Parathyroid adenoma (tissue), 2 donors: ENCODE measurements around the gene SLC25A13.

Source experiments
- H2AFZ ChIP-seq: fragments of 300-600 bp; sonication (generic); one replicate; pipeline ENCODE4 v1.7.0; 2017; ENCODE audit warnings: antibody characterized with exemption, mild to moderate bottlenecking
- H3K27ac ChIP-seq: fragments of 300-600 bp; sonication (generic); one replicate; pipeline ENCODE4 v1.7.0; 2017
- H3K27me3 ChIP-seq: fragments of 300-600 bp; sonication (generic); one replicate; pipeline ENCODE4 v1.7.0; 2017; ENCODE audit warnings: low read length; ENCODE audit not compliant: control insufficient read depth, insufficient read depth
- H3K36me3 ChIP-seq: fragments of 300-600 bp; sonication (generic); one replicate; pipeline ENCODE4 v1.7.0; 2017; ENCODE audit warnings: low read length; ENCODE audit not compliant: control insufficient read depth, insufficient read depth
- H3K4me1 ChIP-seq: fragments of 300-600 bp; sonication (generic); one replicate; pipeline ENCODE4 v1.7.0; 2017; ENCODE audit warnings: control low read depth
- H3K4me2 ChIP-seq: fragments of 300-600 bp; sonication (generic); one replicate; pipeline ENCODE4 v1.7.0; 2017; ENCODE audit warnings: low read length
- H3K4me3 ChIP-seq: fragments of 300-600 bp; sonication (generic); one replicate; pipeline ENCODE4 v1.7.0; 2017; ENCODE audit warnings: low read depth, low read length
- H3K79me2 ChIP-seq: fragments of 300-600 bp; sonication (generic); one replicate; pipeline ENCODE4 v1.7.0; 2017; ENCODE audit warnings: control low read depth
- H3K9ac ChIP-seq: fragments of 300-600 bp; sonication (generic); one replicate; pipeline ENCODE4 v1.7.0; 2017; ENCODE audit warnings: mild to moderate bottlenecking
- H3K9me3 ChIP-seq: fragments of 300-600 bp; sonication (generic); one replicate; pipeline ENCODE4 v1.7.0; 2017; ENCODE audit warnings: low read length; ENCODE audit not compliant: control insufficient read depth
- TF ChIP-seq, protein P1 (sequence below): fragments of 300-600 bp; sonication (generic); IDR thresholded peaks from one replicate; pipeline ENCODE4 v1.7.0; 2017; ENCODE audit warnings: antibody characterized with exemption, mild to moderate bottlenecking
- donor health status: primary hyperparathyroidism.

Gene SLC25A13

DNA sequence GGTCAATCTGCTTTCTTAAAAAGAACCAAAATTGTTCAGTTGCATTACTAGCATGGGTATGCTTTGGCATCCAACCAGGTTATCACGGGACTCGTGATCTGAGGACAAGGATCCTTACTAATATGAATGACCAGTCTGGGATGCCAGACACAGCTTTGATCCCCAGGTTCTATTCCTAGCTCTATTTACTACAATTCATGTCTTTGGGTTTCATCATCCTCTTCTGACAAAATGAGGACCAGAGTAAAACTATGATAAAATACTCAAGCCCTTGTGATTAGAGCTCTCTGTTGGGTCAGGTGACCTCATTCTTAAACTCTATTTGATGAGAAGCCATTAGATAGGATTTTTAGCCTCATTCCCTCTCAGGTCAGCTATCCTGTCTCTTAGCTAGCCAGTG lies 119.8 kb downstream of the SLC25A13 start:
- Histone ChIP-seq H3K4me1 (no peaks in the 10 kb centered on the region), H3K79me2 (no peaks in the 10 kb centered on the region), H3K27ac (no peak overlapping the region), H3K36me3 (no peaks in the 10 kb centered on the region), H3K27me3 (no peaks in the 10 kb centered on the region), H3K9me3 (no peaks in the 10 kb centered on the region), H2AFZ (no peak overlapping the region), H3K4me3 (no peak overlapping the region), H3K4me2 (no peak overlapping the region), H3K9ac (no peak overlapping the region)
- TF ChIP-seq, protein P1, sequence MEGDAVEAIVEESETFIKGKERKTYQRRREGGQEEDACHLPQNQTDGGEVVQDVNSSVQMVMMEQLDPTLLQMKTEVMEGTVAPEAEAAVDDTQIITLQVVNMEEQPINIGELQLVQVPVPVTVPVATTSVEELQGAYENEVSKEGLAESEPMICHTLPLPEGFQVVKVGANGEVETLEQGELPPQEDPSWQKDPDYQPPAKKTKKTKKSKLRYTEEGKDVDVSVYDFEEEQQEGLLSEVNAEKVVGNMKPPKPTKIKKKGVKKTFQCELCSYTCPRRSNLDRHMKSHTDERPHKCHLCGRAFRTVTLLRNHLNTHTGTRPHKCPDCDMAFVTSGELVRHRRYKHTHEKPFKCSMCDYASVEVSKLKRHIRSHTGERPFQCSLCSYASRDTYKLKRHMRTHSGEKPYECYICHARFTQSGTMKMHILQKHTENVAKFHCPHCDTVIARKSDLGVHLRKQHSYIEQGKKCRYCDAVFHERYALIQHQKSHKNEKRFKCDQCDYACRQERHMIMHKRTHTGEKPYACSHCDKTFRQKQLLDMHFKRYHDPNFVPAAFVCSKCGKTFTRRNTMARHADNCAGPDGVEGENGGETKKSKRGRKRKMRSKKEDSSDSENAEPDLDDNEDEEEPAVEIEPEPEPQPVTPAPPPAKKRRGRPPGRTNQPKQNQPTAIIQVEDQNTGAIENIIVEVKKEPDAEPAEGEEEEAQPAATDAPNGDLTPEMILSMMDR = no peak

DNA sequence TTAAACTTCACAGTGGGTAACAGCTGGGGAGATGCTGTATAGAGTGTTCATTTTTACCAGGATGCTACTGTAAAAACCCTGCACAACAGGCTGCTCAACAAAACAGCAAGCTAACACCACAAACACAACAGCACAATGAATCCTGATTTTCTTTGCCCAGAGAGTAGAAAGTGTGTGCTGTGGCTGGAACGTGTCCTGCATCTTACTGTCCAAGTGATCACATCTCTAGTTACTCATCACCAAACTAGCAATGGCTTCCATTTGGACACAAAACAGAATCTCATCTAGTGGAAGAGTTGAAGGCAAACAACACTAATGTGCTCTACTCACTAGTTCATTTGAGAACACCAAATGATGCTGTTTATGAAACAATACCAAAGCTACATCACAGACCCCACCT lies 121.2 kb downstream of the SLC25A13 start:
- H3K4me1 ChIP-seq = no peaks in the 10 kb centered on the region
- TF ChIP-seq, protein P1 = no peak
- H3K9me3 ChIP-seq = no peaks in the 10 kb centered on the region
- no peak overlapping the region for H3K27ac ChIP-seq
- no peaks in the 10 kb centered on the region for H3K36me3 ChIP-seq
- H2AFZ ChIP-seq = no peak overlapping the region
- no peak overlapping the region for H3K4me3 ChIP-seq
- no peaks in the 10 kb centered on the region for H3K27me3 ChIP-seq
- no peak overlapping the region for H3K9ac ChIP-seq
- no peak overlapping the region for H3K4me2 ChIP-seq
- H3K79me2 ChIP-seq = no peaks in the 10 kb centered on the region

DNA sequence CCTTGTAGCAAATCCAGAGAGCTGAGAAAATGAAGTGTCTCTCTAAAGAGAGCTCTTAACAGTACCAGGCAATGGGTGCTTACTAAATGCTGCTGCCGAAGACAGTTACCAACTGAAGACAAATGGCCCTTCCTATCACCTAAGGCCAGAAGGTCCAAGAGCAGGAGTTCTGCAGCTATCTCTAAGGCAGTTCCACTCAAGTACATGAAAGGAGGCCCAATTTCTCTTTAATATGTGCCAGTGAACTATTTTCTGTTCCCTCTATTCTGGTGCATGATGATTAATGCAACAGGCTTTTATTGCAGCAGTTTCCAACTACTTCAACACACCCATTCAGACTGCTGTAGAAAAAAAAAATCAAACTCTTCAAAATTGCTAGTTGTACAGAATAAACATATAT lies 122.5 kb downstream of the SLC25A13 start:
- H3K4me2 ChIP-seq = no peak overlapping the region
- no peak overlapping the region for H3K9ac ChIP-seq
- H3K36me3 ChIP-seq = no peaks in the 10 kb centered on the region
- H3K79me2 ChIP-seq = no peaks in the 10 kb centered on the region
- H3K9me3 ChIP-seq = no peaks in the 10 kb centered on the region
- TF ChIP-seq, protein P1 = no peak
- H3K27ac ChIP-seq = no peak overlapping the region
- no peak overlapping the region for H3K4me3 ChIP-seq
- H3K4me1 ChIP-seq = no peaks in the 10 kb centered on the region
- H3K27me3 ChIP-seq = no peaks in the 10 kb centered on the region
- H2AFZ ChIP-seq = no peak overlapping the region

DNA sequence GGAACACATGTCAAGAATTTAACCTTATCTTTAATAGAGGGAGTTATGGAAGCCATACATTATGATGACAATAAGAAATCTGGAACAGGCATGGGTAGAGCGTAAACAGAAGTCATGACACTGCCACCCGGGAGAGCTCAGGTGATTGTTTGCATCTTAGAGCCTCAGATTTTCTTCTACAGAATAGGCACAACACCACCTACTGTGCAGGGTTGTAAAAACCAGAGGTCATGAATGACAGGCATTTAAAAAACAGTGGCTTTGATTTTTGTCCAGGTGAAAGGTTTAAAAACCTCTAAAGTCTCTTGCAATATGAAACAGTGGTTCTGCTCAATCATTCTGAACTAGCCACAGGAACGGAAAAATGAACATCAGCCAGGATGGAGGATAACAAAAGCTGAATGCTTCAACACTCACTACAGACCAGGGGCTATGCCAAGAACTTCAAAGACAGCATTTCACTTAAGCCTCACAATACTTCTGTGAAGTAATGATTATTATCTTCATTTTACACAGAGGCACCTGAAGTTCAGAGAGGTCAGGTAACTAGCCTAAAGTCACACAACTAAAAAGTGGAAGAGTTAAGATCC lies 123.8 kb downstream of the SLC25A13 start:
- Histone ChIP-seq H3K27me3 (no peaks in the 10 kb centered on the region), H3K9ac (no peak overlapping the region), H3K4me3 (no peak overlapping the region), H3K79me2 (no peaks in the 10 kb centered on the region), H2AFZ (no peak overlapping the region), H3K9me3 (no peaks in the 10 kb centered on the region), H3K27ac (no peak overlapping the region), H3K4me2 (no peak overlapping the region), H3K36me3 (no peaks in the 10 kb centered on the region), H3K4me1 (no peaks in the 10 kb centered on the region)
- TF ChIP-seq, protein P1 = no peak

DNA sequence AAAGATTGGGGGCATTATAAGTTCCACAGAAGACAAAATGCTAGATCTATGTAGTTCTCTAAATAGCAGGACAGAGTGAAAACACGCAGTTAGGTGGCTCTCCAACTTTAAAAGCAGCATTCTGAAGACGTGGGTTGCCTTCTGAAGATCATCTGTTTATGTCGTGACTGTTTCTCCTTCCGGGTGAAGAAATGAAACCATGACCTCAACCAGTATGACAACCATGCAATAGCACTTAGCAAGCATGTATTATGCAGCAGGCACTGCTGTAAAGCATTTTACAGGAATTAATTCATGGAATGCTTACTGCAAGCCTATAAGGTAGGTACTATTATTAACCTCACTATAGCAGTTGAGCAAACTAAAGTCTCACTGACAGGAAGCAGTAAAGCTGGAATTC lies 125.2 kb downstream of the SLC25A13 start:
- Histone ChIP-seq H3K79me2 (no peaks in the 10 kb centered on the region), H3K9ac (no peak overlapping the region), H3K27ac (no peak overlapping the region), H2AFZ (no peak overlapping the region), H3K4me2 (no peak overlapping the region), H3K9me3 (no peaks in the 10 kb centered on the region), H3K36me3 (no peaks in the 10 kb centered on the region), H3K4me3 (no peak overlapping the region), H3K4me1 (no peaks in the 10 kb centered on the region), H3K27me3 (no peaks in the 10 kb centered on the region)
- TF ChIP-seq, protein P1 = no peak
